Measurements from ENCODE around the gene RAF1. TPM values are rescaled to one million over a fixed set of nuclear protein-coding genes. Genes with fewer than 3 reads are reported as not detected.

Gene RAF1
- polyA plus RNA-seq, 5 donors: 114 to 142 (median 127) TPM

GRCh38 chr3:12601072-12601471, 62.8 kb downstream of the RAF1 start:
- no peak for DNase-seq

- no peak for DNase-seq
These were observed 65.0 kb downstream of the RAF1 start for GRCh38 chr3:12598890-12599289.

- DNase-seq: no peak
These were observed 70.4 kb downstream of the RAF1 start for GRCh38 chr3:12593473-12593872.

- DNase-seq: no peak
These were observed 71.8 kb downstream of the RAF1 start for GRCh38 chr3:12591997-12592715.

GRCh38 chr3:12591456-12591855, 72.5 kb downstream of the RAF1 start:
- DNase-seq: no peak

GRCh38 chr3:12590096-12590495, 73.8 kb downstream of the RAF1 start:
- no peak for DNase-seq

GRCh38 chr3:12588039-12589009, 75.6 kb downstream of the RAF1 start:
- DNase-seq: peak; percentile 13 to 24

- DNase-seq: no peak
These were observed 77.5 kb downstream of the RAF1 start for GRCh38 chr3:12586403-12586802.

- DNase-seq: no peak
These were observed 77.9 kb downstream of the RAF1 start for GRCh38 chr3:12585970-12586369.

GRCh38 chr3:12585181-12585580, 78.7 kb downstream of the RAF1 start:
- DNase-seq: no peak

- no peak for DNase-seq
These were observed 79.8 kb downstream of the RAF1 start for GRCh38 chr3:12584083-12584482.

GRCh38 chr3:12583280-12583679, 80.6 kb downstream of the RAF1 start:
- no peak for DNase-seq

- no peak for DNase-seq
These were observed 81.2 kb downstream of the RAF1 start for GRCh38 chr3:12582730-12583129.

- DNase-seq: no peak
These were observed 84.0 kb downstream of the RAF1 start for GRCh38 chr3:12579905-12580304.

GRCh38 chr3:12579456-12579855, 84.5 kb downstream of the RAF1 start:
- DNase-seq: no peak

GRCh38 chr3:12578742-12579141, 85.2 kb downstream of the RAF1 start:
- DNase-seq: no peak

- no peak for DNase-seq
These were observed 86.5 kb downstream of the RAF1 start for GRCh38 chr3:12577379-12577778.

GRCh38 chr3:12574661-12575060, 89.3 kb downstream of the RAF1 start:
- peak; percentile 42 to 44 for DNase-seq

- no peak for DNase-seq
These were observed 89.8 kb downstream of the RAF1 start for GRCh38 chr3:12574131-12574530.

GRCh38 chr3:12571986-12572385, 91.9 kb downstream of the RAF1 start:
- DNase-seq: no peak

- DNase-seq: no peak
These were observed 94.1 kb downstream of the RAF1 start for GRCh38 chr3:12569836-12570235.

- no peak for DNase-seq
These were observed 95.2 kb downstream of the RAF1 start for GRCh38 chr3:12568747-12569146.

GRCh38 chr3:12566976-12567375, 96.9 kb downstream of the RAF1 start:
- no peak for DNase-seq
